WTC11 (cell line): ENCODE measurements around the gene C3orf85.

Experiments used
- ATF1 ChIP-seq: sonication (generic); formaldehyde crosslinking; IDR thresholded peaks from 2 replicates; pipeline ENCODE4 v1.8.1; 2023; ENCODE audit warnings: mild to moderate bottlenecking, moderate library complexity, missing genetic modification reagents
- CTCF ChIP-seq: fragments of 200-600 bp; IDR thresholded peaks from 2 replicates; pipeline ENCODE4 v1.8.0; 2022; ENCODE audit warnings: antibody characterized with exemption
- FOXK1 ChIP-seq: sonication (generic); formaldehyde crosslinking; IDR thresholded peaks from 2 replicates; pipeline ENCODE4 v1.8.0; 2022; ENCODE audit warnings: mild to moderate bottlenecking, moderate library complexity, missing genetic modification reagents
- JUN ChIP-seq: sonication (generic); formaldehyde crosslinking; IDR thresholded peaks from 2 replicates; pipeline ENCODE4 v1.8.0; 2023; ENCODE audit warnings: mild to moderate bottlenecking, missing genetic modification reagents
- MYBL2 ChIP-seq: sonication (generic); formaldehyde crosslinking; IDR thresholded peaks from 2 replicates; pipeline ENCODE4 v1.8.1; 2023; ENCODE audit warnings: mild to moderate bottlenecking, moderate library complexity, missing genetic modification reagents
- NFE2L1 ChIP-seq: sonication (generic); formaldehyde crosslinking; IDR thresholded peaks from 2 replicates; pipeline ENCODE4 v1.8.1; 2023; ENCODE audit warnings: missing genetic modification reagents
- NFYB ChIP-seq: sonication (generic); formaldehyde crosslinking; conservative IDR thresholded peaks from 2 replicates; pipeline ENCODE4 v1.8.0; 2022; ENCODE audit warnings: low read depth, missing genetic modification reagents
- NR1H2 ChIP-seq: sonication (generic); formaldehyde crosslinking; IDR thresholded peaks from 2 replicates; pipeline ENCODE4 v1.9.0; 2021; ENCODE audit warnings: mild to moderate bottlenecking, moderate library complexity, missing genetic modification reagents
- TEAD1 ChIP-seq: sonication (generic); formaldehyde crosslinking; IDR thresholded peaks from 2 replicates; pipeline ENCODE4 v1.8.0; 2022; ENCODE audit warnings: mild to moderate bottlenecking, missing genetic modification reagents
- ZNF121 ChIP-seq: sonication (generic); formaldehyde crosslinking; IDR thresholded peaks from 2 replicates; pipeline ENCODE4 v1.8.0; 2023; ENCODE audit warnings: missing genetic modification reagents

- TF ChIP-seq CTCF (no peak), FOXK1 (no peak), NFE2L1 (no peak), NR1H2 (CRISPR knock-in tag) (no peak), ZNF121 (no peak), TEAD1 (CRISPR knock-in tag) (no peak), ATF1 (CRISPR knock-in tag) (no peak), NFYB (CRISPR knock-in tag) (no peak), MYBL2 (CRISPR knock-in tag) (no peak), JUN (CRISPR knock-in tag) (no peak)
Observed at GRCh38 chr3:109112946-109113760, 23.4 kb upstream of the C3orf85 start.
